Upper lobe of left lung (tissue), 6 donors: ENCODE measurements around the gene STAP2. TPM values are rescaled to one million over a fixed set of nuclear protein-coding genes. Genes with fewer than 3 reads are reported as not detected.

Experiments used
- ATAC-seq, 2 donors: fragments of 200-7000 bp; cut with Tn5 transposase; one replicate each; pipeline ENCODE4 v1.9.1; 2022; ENCODE audit warnings: mild to moderate bottlenecking in 2 of 2, moderate library complexity in 2 of 2; ENCODE audit not compliant: low FRiP score in 2 of 2
- DNase-seq, 2 donors: peaks; one replicate each; pipeline ENCODE4 v3.0.0-alpha.2; 2019 to 2020
- H3K27ac ChIP-seq, 4 donors: fragments of 200-600 bp; sonication (generic); one replicate each; pipeline ENCODE4 v1.5.1; 2016 to 2019
- H3K27me3 ChIP-seq, 4 donors: fragments of 200-600 bp; sonication (generic); one replicate each; pipeline ENCODE4 v1.5.1; 2017 to 2019
- H3K36me3 ChIP-seq, 4 donors: fragments of 200-600 bp; sonication (generic); one replicate each; pipeline ENCODE4 v1.5.1; 2016 to 2019
- H3K4me1 ChIP-seq, 4 donors: fragments of 200-600 bp; sonication (generic); one replicate each; pipeline ENCODE4 v1.5.1; 2018 to 2019
- H3K4me3 ChIP-seq, 4 donors: fragments of 200-600 bp; sonication (generic); one replicate each; pipeline ENCODE4 v1.5.1; 2017 to 2019; ENCODE audit warnings: mild to moderate bottlenecking in 2 of 4, moderate library complexity in 1 of 4
- H3K9me3 ChIP-seq, 4 donors: fragments of 200-600 bp; sonication (generic); one replicate each; pipeline ENCODE4 v1.5.1; 2018 to 2019
- EP300 ChIP-seq, 4 donors: sonication (generic); formaldehyde crosslinking; IDR thresholded peaks; one replicate each; pipeline ENCODE4 v1.5.1; 2017; ENCODE audit warnings: antibody characterized with exemption in 4 of 4, control low read depth in 2 of 4
- POLR2A ChIP-seq, 4 donors: fragments of 450-650 bp; IDR thresholded peaks; one replicate each; pipeline ENCODE4 v1.5.1; 2016 to 2017; ENCODE audit warnings: antibody characterized with exemption in 4 of 4, mild to moderate bottlenecking in 2 of 4
- POLR2AphosphoS5 ChIP-seq, 2 donors: sonication (generic); formaldehyde crosslinking; IDR thresholded peaks; one replicate each; pipeline ENCODE4 v1.5.1; 2017; ENCODE audit warnings: antibody characterized with exemption in 2 of 2
- WGBS, 2 donors: methylation state at CpG; one replicate each; pipeline ENCODE4 v1.1.5; 2017 to 2018; 5-methylcytosine and 5-hydroxymethylcytosine counted together
- total RNA-seq, 6 donors: library from RNA; depleted of rRNA in 4 of 6; stranded (reverse); fragments of >200 nt in 4 of 6; gene quantifications; one replicate each; pipeline versions ENCODE4 v1.1.0 to v1.2.1, GENCODE V29; 2016 to 2021
- TF ChIP-seq, protein P1 (sequence below), 6 experiments: fragments of 450-650 bp in 4 of 6; fragments of 200-600 bp in 2 of 6; sonication (generic) in 2 of 6; IDR thresholded peaks; one replicate each; pipeline ENCODE4 v1.5.1; 2016 to 2019; ENCODE audit warnings: antibody characterized with exemption in 6 of 6
- donor health status: DM: no; HTN: no; CAD: no; lungs with moderate emphysema.
- donor health status: DM: no; HTN: yes; CAD: no; lungs with severe emphysema.

STAP2 gene
- total RNA-seq, 6 donors from 2014 or later: 11.2 to 39.8 (median 14.7) TPM

- ATAC-seq (no peak), DNase-seq (peak in 1 of 2 donors; percentile 9)
- peaks cover 76 to 92% (median 87%) of the 10 kb centered on the region in 4 donors for H3K4me1 ChIP-seq
- no peaks in the 10 kb centered on the region for H3K27me3 ChIP-seq
- H3K4me3 ChIP-seq: no peak overlapping the region
- 66 to 76% methylated on average over 15 to 16 of the region's 16 CpGs for WGBS, 2 donors
- no peaks in the 10 kb centered on the region for H3K9me3 ChIP-seq
- H3K27ac ChIP-seq: peak overlapping the region; percentile 78 to 85 (median 85)
- H3K36me3 ChIP-seq: peaks cover 0 to 3% (median 0%) of the 10 kb centered on the region in 4 donors
- no peak for TF ChIP-seq POLR2AphosphoS5 (IDR thresholded peaks at IDR 0.05)
These were observed 37.5 kb upstream of the STAP2 start for GRCh38 chr19:4376028-4376670.

- ATAC-seq (peak; percentile 4 to 76), DNase-seq (peak; percentile 60 to 67)
- peak in 1 of 4 donors; percentile 14 for TF ChIP-seq EP300 (IDR thresholded peaks at IDR 0.05)
- TF ChIP-seq, protein P1, sequence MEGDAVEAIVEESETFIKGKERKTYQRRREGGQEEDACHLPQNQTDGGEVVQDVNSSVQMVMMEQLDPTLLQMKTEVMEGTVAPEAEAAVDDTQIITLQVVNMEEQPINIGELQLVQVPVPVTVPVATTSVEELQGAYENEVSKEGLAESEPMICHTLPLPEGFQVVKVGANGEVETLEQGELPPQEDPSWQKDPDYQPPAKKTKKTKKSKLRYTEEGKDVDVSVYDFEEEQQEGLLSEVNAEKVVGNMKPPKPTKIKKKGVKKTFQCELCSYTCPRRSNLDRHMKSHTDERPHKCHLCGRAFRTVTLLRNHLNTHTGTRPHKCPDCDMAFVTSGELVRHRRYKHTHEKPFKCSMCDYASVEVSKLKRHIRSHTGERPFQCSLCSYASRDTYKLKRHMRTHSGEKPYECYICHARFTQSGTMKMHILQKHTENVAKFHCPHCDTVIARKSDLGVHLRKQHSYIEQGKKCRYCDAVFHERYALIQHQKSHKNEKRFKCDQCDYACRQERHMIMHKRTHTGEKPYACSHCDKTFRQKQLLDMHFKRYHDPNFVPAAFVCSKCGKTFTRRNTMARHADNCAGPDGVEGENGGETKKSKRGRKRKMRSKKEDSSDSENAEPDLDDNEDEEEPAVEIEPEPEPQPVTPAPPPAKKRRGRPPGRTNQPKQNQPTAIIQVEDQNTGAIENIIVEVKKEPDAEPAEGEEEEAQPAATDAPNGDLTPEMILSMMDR (IDR thresholded peaks at IDR 0.05): peak in 2 of 6 experiments; percentile 19 to 27
- peak in 1 of 2 donors; percentile 34 for TF ChIP-seq POLR2AphosphoS5 (IDR thresholded peaks at IDR 0.05)
- no peak for TF ChIP-seq POLR2A (IDR thresholded peaks at IDR 0.05)
- Histone ChIP-seq H3K9me3 (no peaks in the 10 kb centered on the region), H3K4me3 (no peak overlapping the region), H3K36me3 (peaks cover 0 to 7% (median 0%) of the 10 kb centered on the region in 4 donors), H3K27ac (peak overlapping the region; percentile 78 to 85 (median 85)), H3K27me3 (no peaks in the 10 kb centered on the region), H3K4me1 (peaks cover 77 to 95% (median 91%) of the 10 kb centered on the region in 4 donors)
- WGBS, 2 donors: 48 to 64% methylated on average over 8 to 16 of the region's 16 CpGs
These were observed 36.8 kb upstream of the STAP2 start for GRCh38 chr19:4375164-4376027.

DNA sequence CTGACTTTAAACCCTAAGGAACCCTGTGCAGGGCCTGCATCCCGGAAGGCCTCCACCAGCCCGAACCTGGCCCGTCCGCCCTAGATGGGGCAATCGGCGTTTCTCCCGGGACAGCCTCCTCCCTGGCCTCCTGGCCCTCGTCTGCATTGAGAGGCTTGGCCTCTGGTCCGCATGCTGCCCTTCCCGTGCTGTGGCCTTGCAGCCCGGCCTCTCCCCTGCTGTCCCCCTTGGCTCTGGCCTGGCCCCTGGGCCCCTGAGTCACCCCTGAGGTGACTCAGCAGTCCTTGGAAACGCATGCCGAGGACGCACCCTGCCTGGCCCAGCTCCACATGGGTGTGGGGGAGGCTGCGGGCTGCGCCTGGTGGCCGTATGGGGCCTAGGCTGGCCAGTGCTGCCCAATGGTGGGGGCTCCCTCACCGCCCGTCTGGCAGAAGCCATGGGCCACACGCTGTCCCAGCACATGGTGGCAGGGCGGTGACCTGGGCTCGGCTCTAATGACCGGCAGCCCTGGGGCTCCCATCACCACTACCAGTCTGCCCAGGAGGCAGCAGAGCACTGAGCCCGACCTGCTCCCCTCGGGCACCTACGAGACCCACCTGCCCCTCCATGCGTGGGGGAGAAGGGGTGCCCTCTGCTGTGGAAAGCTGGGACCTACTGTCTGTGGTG, 36.0 kb upstream of the STAP2 start:
- Histone ChIP-seq H3K27ac (peak overlapping the region; percentile 78 to 85 (median 85)), H3K36me3 (peaks cover 0 to 7% (median 0%) of the 10 kb centered on the region in 4 donors), H3K9me3 (no peaks in the 10 kb centered on the region), H3K27me3 (no peaks in the 10 kb centered on the region), H3K4me1 (peaks cover 77 to 95% (median 91%) of the 10 kb centered on the region in 4 donors), H3K4me3 (no peak overlapping the region)
- peak; percentile 76 to 91 for DNase-seq
- peak; percentile 31 to 83 for TF ChIP-seq POLR2AphosphoS5 (IDR thresholded peaks at IDR 0.05)
- no peak for TF ChIP-seq POLR2A (IDR thresholded peaks at IDR 0.05)
- TF ChIP-seq, protein P1 (IDR thresholded peaks at IDR 0.05): peak in 4 of 6 experiments; percentile 16 to 59 (median 42)
- peak in 1 of 4 donors; percentile 8 for TF ChIP-seq EP300 (IDR thresholded peaks at IDR 0.05)
- WGBS, 2 donors: 25% methylated on average over 10 of the region's 27 CpGs; no CpG with 5 or more reads in 1 of the 2 donors
- ATAC-seq: peak; percentile 86 to 87

GRCh38 chr19:4373601-4374497, 35.2 kb upstream of the STAP2 start:
- H3K36me3 ChIP-seq: peaks cover 0 to 7% (median 0%) of the 10 kb centered on the region in 4 donors

More at GRCh38 chr19:4373601-4374497, 35.2 kb upstream of the STAP2 start:
- no peak overlapping the region for H3K4me3 ChIP-seq
- H3K9me3 ChIP-seq: no peaks in the 10 kb centered on the region
- no peaks in the 10 kb centered on the region for H3K27me3 ChIP-seq
- TF ChIP-seq, protein P1 (IDR thresholded peaks at IDR 0.05): no peak
- no peak for TF ChIP-seq EP300 (IDR thresholded peaks at IDR 0.05)
- TF ChIP-seq POLR2AphosphoS5 (IDR thresholded peaks at IDR 0.05): peak in 1 of 2 donors; percentile 39
- TF ChIP-seq POLR2A (IDR thresholded peaks at IDR 0.05): no peak
- peak overlapping the region; percentile 78 to 85 (median 85) for H3K27ac ChIP-seq
- peak in 1 of 2 donors; percentile 77 for DNase-seq
- peak in 1 of 2 donors; percentile 3 for ATAC-seq
- WGBS, 2 donors: 59 to 68% methylated on average over 11 to 25 of the region's 25 CpGs
- peaks cover 77 to 95% (median 91%) of the 10 kb centered on the region in 4 donors for H3K4me1 ChIP-seq
